SW480 (cell line): ENCODE results near the gene DRAM1.
A peak's percentile ranks its signal among the peaks of the same experiment; 100 is the strongest.
"Not testable (repeated sequence)": the region's sequence is repeated elsewhere in the genome, so short reads cannot be mapped to it uniquely, and the experiment has no call there.

Source experiments
- DNase-seq: peaks from one replicate; pipeline ENCODE4 v3.0.0-alpha.2; 2016; ENCODE audit warnings: low spot score

The DRAM1 gene

GRCh38 chr12:101876861-101877805 is at the start of gene DRAM1:
TSS of gene DRAM1 (plus strand) at chr12:101877580. CDS start at chr12:101877790, 210 bp downstream.
- DNase-seq, result peak; percentile 82

- no peak for DNase-seq
Observed at GRCh38 chr12:101828463-101829196, 48.8 kb upstream of the DRAM1 start.

- no peak for DNase-seq
Observed at GRCh38 chr12:101829639-101830366, 47.6 kb upstream of the DRAM1 start.

GRCh38 chr12:101830367-101831325 is 46.7 kb upstream of the DRAM1 start, which contains the start of gene GNPTAB:
TSS of gene GNPTAB (minus strand) at chr12:101830959. CDS start at chr12:101830675, 284 bp downstream.
- DNase-seq, result peak; percentile 87

GRCh38 chr12:101832030-101832429 is 45.4 kb upstream of the DRAM1 start:
- DNase-seq, result no peak

GRCh38 chr12:101838628-101839323 is 38.6 kb upstream of the DRAM1 start:
- DNase-seq, result no peak

GRCh38 chr12:101839324-101840283 is 37.8 kb upstream of the DRAM1 start:
- DNase-seq, result peak; percentile 30

- DNase-seq, result no peak
Observed at GRCh38 chr12:101841069-101841468, 36.3 kb upstream of the DRAM1 start.

GRCh38 chr12:101845137-101845711 is 32.2 kb upstream of the DRAM1 start:
- DNase-seq, result no peak

GRCh38 chr12:101847325-101847724 is 30.1 kb upstream of the DRAM1 start:
- DNase-seq, result no peak

- DNase-seq, result no peak
Observed at GRCh38 chr12:101850199-101850598, 27.2 kb upstream of the DRAM1 start.

- no peak for DNase-seq
Observed at GRCh38 chr12:101852998-101853397, 24.4 kb upstream of the DRAM1 start.

GRCh38 chr12:101854747-101855146 is 22.6 kb upstream of the DRAM1 start:
- no peak for DNase-seq

GRCh38 chr12:101855364-101855884 is 22.0 kb upstream of the DRAM1 start:
- DNase-seq, result no peak

GRCh38 chr12:101855976-101856375 is 21.4 kb upstream of the DRAM1 start:
- DNase-seq, result no peak

GRCh38 chr12:101856614-101857013 is 20.8 kb upstream of the DRAM1 start:
- DNase-seq, result not testable (repeated sequence)

- DNase-seq, result no peak
Observed at GRCh38 chr12:101857043-101857558, 20.3 kb upstream of the DRAM1 start.

GRCh38 chr12:101858361-101858760 is 19.0 kb upstream of the DRAM1 start:
- no peak for DNase-seq
